Astrocyte of the spinal cord (primary cell): ENCODE measurements around the gene TRAPPC3.
"Not testable (repeated sequence)": the region's sequence is repeated elsewhere in the genome, so short reads cannot be mapped to it uniquely, and the experiment has no call there.

ENCODE experiments used
- DNase-seq: peaks from one replicate; pipeline ENCODE4 v3.0.0; 2011; ENCODE audit warnings: low read depth, low spot score
- H3K4me3 ChIP-seq: 2 replicates; pipeline ENCODE4 v1.5.1; 2011; ENCODE audit warnings: low read depth, mild to moderate bottlenecking, low read length, moderate library complexity
- CTCF ChIP-seq: IDR thresholded peaks from 2 replicates; pipeline ENCODE4 v1.5.1; 2012; ENCODE audit warnings: low read depth, mild to moderate bottlenecking, low read length, inconsistent platforms
- in situ Hi-C: cut with HindIII; loops from 2 replicates; pipeline ENCODE4 v1.10.0; 2017; ENCODE audit warnings: low sequenced_read_pairs

TRAPPC3 gene

DNA sequence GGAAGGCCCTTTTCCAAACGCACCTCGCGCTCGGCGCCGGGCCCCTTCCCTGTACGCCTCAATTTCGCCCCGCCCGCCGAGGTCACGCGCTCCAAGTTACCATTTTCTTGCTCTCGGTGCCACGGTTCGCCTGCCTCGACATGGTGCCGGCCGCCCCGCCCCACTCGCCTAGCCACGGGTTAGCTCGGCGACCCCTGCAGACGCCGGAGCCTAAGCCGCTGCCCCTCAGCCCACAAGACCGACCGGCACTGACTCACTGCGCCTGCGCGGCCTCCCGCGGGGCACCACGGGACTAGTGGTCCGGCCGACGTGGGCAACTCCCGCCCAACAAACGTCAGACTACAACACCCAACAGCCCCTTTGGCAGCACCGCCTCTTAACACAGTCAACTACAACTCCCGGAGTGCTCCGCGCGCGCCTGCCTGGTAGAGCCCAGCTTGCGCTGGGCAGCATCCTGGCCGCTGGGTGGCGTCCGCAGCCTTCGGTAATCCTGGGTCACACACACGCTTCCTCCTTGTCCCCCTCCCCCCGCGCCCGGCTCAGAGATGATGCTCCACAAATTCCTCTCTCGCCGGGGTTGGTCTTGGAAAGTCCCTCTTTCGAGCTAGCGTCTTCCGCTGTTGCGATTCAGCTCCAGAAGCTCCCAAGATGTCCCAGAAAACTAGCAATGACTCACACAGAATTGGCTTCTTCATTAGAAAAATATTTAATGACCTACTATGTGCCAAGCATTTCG, at the start of gene TRAPPC3:
Gene TRAPPC3, minus strand, starts transcription at position 250 of the 736 bp plus-strand sequence. Its CDS starts 108 bp downstream, at position 142.
- peak within 1 kb of the TSS; percentile 82 for H3K4me3 ChIP-seq
- in situ Hi-C loops = loop anchor here (25.0 kb wide), 2 partner anchors 138 to 263 kb away; no protein-coding TSS in a partner anchor
- TF ChIP-seq CTCF = peak; percentile 96
- DNase-seq = peak; percentile 100

GRCh38 chr1:36198641-36199040, 49.4 kb upstream of the TRAPPC3 start:
- no peak for DNase-seq
- no peak for TF ChIP-seq CTCF
- in situ Hi-C loops = no loop called here
- no peak overlapping the region for H3K4me3 ChIP-seq

DNA sequence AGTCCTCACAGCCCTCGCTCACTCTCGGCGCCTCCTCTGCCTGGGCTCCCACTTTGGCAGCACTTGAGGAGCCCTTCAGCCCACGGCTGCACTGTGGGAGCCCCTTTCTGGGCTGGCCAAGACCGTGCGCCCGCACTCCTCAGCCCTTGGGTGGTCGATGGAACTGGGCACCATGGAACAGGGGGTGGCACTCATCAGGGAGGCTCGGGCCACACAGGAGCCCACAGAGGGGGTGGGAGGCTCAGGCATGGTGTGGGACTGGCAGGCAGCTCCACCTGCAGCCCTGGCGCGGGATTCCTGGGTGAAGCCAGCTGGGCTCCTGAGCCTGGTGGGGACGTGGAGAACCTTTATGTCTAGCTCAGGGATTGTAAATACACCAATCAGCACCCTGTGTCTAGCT, 47.5 kb upstream of the TRAPPC3 start:
- H3K4me3 ChIP-seq, DNase-seq, in situ Hi-C loops: not testable (repeated sequence)

DNA sequence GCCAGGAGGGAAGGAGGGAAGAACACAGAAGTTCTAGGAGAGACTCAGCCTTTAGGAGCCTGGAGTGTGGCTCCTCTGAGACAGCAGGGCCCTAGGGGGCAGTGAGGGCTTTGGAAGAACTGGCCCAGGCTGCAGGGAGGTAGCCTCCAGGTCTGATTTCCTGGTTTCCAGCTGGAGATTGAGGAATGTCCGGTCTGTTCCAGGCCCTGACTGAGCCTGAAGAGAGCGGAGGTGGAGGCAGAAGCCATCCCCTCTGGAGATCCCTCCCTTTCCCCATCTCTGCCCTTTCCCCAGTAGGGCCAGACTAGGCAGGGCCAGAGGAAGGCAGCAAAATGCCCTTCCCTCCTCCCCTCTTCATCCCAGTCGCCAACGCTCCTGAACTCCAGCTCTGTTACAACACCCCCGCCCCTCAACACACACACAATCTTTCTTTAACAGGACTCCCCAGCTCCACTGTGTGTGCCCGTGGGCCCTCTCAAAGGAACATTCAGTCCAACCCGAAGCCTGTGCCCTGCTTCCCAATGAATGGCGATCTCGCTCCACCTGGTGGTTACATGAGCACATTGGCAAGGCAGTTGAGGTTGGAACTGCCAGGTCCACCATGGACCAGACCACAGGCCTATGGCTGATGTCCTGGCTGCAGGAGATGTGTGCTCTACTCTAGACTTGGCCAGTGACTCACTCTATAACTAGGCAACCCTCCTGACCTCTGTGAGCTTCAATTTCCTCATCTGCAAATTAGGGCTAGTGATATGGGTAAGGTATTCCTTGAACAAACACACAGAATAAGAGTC, 38.7 kb upstream of the TRAPPC3 start:
- peak; percentile 89 for TF ChIP-seq CTCF
- H3K4me3 ChIP-seq = no peak overlapping the region
- DNase-seq = peak; percentile 89
- in situ Hi-C loops = no loop called here

- no peak for DNase-seq
- TF ChIP-seq CTCF = no peak
- H3K4me3 ChIP-seq = no peak overlapping the region
- in situ Hi-C loops = no loop called here
These were observed 34.1 kb upstream of the TRAPPC3 start for GRCh38 chr1:36183309-36183856.

GRCh38 chr1:36182734-36183133, 33.4 kb upstream of the TRAPPC3 start:
- no peak for TF ChIP-seq CTCF
- in situ Hi-C loops = no loop called here
- H3K4me3 ChIP-seq = no peak overlapping the region
- DNase-seq = no peak

- H3K4me3 ChIP-seq = no peak overlapping the region
- TF ChIP-seq CTCF = no peak
- DNase-seq = no peak
- in situ Hi-C loops = no loop called here
These were observed 29.9 kb upstream of the TRAPPC3 start for GRCh38 chr1:36179220-36179600.
